ENCODE results near the gene CRABP1.

CRABP1 gene

GRCh38 chr15:78317145-78317836, 22.9 kb upstream of the CRABP1 start:
- no peak for DNase-seq (ENCODE audit: low spot score)

DNA sequence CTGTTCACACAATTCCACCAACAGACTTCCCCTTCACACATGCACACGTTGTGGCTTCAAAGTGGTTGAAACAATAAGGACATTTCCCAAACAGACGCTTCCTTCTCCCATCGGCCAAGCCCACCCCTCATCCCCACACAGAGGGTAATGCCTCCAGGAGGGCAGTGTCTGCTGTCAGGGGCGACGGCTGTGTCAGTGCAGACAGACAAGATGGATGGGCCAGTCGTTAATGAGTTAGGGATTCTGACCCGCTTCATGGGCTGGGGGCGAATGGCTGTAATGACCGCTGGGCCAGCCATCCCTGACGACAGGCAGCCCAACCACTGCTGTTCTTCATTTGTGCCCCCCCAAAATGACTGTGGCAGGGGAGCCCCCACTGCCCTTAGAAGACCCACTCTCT, 20.6 kb upstream of the CRABP1 start:
- no peak for DNase-seq (ENCODE audit: low spot score)

DNA sequence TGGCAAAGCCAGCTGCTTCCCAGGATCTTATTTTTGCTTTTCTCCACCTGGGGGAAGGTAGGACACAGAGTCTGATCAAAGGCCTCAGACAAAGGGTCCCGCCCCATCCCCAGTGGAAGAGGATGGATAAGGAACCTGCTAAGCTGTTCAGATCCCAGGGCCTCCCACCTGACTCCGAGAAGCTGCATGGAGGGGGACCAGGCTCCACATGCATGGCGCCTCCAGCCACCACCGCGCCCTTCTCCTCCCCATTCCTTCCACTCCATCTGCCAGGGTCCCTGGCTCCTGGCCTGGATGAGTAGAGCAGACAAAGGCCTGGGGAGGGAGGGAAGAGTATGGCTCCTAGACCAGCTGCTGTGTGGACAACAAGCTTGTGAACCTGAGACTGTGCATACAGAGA, 20.0 kb upstream of the CRABP1 start:
- DNase-seq (ENCODE audit: low spot score), result no peak

- DNase-seq (ENCODE audit: low spot score), result no peak
These were observed 19.0 kb upstream of the CRABP1 start for GRCh38 chr15:78321041-78321570.

DNA sequence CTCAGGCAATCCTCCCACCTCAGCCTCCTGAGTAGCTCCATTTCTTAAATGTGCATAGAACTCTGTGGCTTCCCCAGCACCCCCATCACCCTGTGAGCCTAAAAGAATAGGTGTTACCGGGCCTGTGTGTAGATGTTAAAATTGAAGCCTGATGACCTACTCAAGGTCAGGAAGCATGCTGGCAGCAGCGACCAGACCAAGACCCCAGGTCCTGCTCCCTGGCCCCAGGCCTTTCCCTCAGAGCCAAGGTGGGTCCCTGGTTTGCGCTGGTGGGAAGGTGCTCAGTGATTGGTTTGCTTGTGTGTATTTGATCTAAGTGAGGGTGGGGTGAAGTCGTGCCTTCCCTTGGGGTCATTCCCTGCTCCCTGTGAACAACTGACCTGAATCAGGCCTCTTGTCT, 18.4 kb upstream of the CRABP1 start:
- no peak for DNase-seq (ENCODE audit: low spot score)

DNA sequence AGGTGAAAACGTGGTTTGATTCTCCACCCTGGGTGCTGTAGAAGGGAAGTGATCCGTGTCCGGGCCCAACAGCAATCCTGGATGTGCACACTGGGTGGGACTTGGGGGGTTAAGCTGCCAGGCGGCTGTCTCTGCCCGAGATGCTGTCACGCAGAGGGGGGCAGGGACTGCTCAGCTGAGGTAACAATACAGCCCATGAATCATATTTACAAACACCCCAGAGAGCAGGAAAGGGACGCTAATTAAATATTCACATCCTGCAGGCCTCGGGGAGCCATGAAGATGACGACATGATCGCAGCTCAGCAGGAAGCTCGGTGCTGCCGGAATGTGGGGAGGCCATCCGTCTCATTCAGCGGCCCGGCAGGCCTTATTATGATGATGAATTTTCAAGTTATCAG, 17.9 kb upstream of the CRABP1 start:
- no peak for DNase-seq (ENCODE audit: low spot score)

DNA sequence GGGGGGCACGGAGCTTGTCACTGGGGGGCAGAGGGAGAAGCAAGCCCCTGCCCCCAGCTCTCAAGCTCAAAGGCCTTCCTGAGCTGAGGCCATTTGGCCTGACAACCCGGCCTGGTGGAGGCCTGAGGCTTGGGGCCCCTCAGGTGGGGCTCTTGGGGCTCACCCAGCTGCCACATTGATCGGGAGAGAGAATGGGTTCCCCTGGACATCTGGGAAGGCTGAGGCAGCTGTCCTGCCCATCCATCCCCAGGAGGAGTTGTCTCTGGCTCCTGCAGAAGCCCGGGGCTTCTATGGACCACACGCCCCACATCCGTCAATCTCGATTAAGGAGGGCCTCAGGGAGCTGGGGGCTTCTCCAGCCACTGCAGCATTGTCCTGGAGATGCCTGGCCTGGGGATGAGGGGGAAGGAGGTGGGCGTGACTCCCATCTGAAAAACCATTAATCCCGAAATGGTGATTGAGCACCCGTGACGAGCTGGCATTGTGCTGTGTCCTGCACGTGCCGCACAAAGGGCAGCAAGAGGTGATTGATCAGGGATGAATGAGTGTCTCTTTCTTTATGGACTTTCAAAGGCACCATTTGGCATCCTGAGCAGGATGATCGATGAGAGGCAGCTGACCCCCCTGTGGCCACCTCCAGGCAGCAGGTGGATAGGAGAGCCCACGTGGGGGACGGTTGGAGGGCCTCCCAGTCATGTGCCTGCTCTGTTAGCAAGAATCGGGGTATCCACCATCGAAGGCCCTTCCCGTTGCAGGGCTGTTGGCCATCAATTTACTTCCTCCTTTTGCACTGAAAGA, 17.2 kb upstream of the CRABP1 start:
- peak; percentile 76 for DNase-seq (ENCODE audit: low spot score)

GRCh38 chr15:78323693-78324092, 16.5 kb upstream of the CRABP1 start:
- no peak for DNase-seq (ENCODE audit: low spot score)

- DNase-seq (ENCODE audit: low spot score), result no peak
These were observed 16.0 kb upstream of the CRABP1 start for GRCh38 chr15:78324144-78324543.

- peak; percentile 60 for DNase-seq (ENCODE audit: low spot score)
These were observed 14.9 kb upstream of the CRABP1 start for GRCh38 chr15:78325092-78325843.

DNA sequence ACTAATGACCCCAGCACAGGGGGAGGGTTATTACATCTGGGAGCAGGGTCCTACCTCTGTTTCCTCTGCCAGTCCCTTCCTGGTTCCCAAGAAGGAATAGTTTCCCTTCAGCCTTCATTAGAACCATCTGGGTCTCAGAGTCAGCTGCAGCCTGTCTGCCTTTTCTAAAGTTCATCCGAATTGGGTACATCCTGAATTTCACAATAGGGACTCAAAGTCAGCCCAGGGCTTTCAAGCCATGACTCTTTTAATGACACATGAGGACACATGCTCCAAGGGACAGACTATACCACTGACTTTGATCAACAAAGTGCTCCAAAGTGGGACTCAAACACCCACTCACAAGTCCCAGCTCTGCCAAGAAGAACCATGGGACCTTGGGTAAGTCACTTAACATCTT, 12.7 kb upstream of the CRABP1 start:
- no peak for DNase-seq (ENCODE audit: low spot score)

DNA sequence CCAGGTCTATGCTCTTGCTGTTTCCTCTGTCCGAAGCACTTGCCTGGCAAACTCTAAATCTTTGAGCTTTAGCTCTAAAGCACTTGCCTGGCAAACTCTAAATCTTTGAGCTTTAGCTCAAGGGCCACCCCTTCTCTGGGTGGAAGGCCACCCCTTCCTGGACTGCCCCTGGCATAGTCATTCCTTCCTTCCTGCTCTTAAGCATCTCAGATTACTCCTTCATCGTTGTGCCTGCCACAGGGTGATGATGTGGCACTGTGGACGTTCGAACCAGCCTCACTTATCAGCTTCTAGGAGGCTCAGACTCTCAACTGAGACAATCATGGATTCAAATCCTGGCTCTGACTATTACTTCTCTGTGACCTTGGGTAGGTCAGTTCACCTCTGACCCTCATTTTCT, 10.5 kb upstream of the CRABP1 start:
- no peak for DNase-seq (ENCODE audit: low spot score)

- DNase-seq (ENCODE audit: low spot score), result no peak
These were observed 5.3 kb upstream of the CRABP1 start for GRCh38 chr15:78334845-78335244.

- DNase-seq (ENCODE audit: low spot score), result no peak
These were observed 4.2 kb upstream of the CRABP1 start for GRCh38 chr15:78335985-78336384.

DNA sequence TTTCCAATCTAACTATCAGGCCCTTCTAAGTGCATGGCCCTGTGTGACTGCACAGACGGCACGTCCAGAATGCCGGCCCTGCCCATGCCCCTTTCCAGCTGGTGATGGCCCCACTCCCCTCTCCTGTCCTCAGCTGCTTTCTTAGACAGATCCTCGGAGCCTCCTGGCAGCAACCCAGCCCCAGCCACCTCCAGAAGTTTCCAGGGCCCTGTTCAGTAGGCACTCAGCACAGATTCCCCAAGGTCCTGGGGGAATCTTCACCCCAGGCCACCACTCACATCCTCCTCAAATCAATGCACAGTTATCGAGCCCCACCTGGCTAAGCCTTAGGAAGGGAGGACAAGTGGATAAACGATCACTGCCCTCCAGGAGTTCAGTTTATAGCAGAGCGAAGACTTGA, 1.4 kb upstream of the CRABP1 start:
- no peak for DNase-seq (ENCODE audit: low spot score)

DNA sequence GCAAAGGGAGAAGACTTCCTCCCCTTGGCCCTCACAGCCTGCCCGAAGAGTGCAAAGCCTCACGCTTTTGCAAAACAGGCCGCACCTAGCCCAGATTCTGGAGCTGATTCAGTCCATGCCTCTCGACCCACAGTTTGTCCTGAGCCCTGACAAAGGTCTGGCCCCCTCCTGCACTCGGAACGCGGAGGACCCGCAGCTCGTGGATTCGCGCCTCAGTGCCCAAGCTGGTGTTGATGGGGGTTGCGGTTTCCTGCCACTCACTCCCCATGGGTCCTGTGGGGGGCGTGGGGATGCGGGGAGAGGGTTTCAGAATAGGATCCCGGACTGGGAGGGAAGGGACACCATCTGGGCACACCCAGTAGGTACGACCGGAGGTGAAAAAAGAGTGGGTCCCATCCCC, 594 bp upstream of the CRABP1 start:
- no peak for DNase-seq (ENCODE audit: low spot score)

- DNase-seq (ENCODE audit: low spot score), result peak; percentile 66
These were observed 1.2 kb downstream of the CRABP1 start for GRCh38 chr15:78341057-78341987.

DNA sequence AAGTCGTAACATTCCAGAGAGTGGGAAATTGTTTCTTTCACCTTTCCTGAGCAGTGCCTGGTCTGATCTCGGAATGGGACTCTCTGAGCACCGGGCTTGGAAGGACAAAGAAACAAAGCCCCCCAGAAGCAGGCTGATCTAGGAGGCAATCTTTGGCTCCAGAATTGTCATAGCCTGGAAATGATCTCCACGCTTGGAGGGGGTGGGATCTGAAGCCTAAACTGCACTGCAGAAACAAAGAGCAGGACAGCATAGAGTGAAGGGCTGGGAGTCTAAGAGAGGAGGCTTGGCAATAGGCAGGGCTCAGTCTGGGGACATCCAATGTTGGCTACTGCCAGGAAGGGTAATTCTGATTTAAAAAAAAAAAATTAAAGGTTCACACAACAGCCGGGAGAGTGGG, 1.9 kb downstream of the CRABP1 start:
- no peak for DNase-seq (ENCODE audit: low spot score)

DNA sequence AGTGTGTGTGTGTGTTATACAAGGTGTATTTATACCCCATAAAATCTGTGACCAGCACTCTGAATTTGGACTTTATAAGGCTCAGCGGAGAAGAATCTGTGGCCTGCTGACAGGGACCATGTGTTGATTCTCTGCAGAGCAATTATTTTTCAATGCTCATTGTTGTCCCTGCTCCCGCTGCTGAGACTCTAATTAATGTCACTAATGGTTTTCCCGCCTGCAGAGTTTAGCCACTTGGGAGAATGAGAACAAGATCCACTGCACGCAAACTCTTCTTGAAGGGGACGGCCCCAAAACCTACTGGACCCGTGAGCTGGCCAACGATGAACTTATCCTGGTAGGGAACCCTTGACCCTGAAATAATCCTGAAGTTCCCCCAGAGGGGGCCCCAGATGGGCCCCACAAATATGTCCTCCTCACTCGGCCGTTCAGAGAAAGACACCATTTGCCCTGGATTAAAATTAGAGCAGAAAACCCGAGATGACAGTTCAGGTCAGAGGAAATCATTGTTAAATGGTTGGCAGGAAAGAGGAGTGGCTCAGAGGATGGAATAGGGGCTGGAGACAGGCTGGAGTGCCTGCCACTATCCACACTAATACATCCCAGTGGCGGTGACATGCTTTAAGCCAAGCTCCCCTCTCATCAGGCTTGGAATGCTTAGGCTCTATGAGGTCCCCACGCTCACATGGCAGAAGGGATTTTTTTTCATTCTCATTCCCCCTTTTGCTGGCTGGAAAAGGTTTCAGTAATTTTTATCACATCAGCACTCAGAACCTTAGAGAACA, 3.3 kb downstream of the CRABP1 start:
- DNase-seq (ENCODE audit: low spot score), result no peak

- DNase-seq (ENCODE audit: low spot score), result no peak
These were observed 5.4 kb downstream of the CRABP1 start for GRCh38 chr15:78345396-78346125.

Measured in ecto neural progenitor cell (in vitro differentiated cells).